Thoracic aorta (tissue), 2 donors: Measurements from ENCODE around the gene PAX5. TPM values are rescaled to one million over a fixed set of nuclear protein-coding genes. Genes with fewer than 3 reads are reported as not detected.

Source experiments
- ATAC-seq: fragments of 150-250 bp; one replicate; pipeline ENCODE4 v1.8.0; 2017; ENCODE audit warnings: low read depth; ENCODE audit not compliant: insufficient number of reproducible peaks, low FRiP score
- DNase-seq: peaks from one replicate; pipeline ENCODE4 v3.0.0-alpha.2; 2020; ENCODE audit warnings: low spot score
- H3K27ac ChIP-seq, 2 donors: fragments of 200-600 bp; sonication (generic); 1 replicate in 1 of 2; 2 replicates in 1 of 2; pipeline ENCODE4 v1.5.1; 2016; ENCODE audit warnings: mild to moderate bottlenecking in 2 of 2, moderate library complexity in 2 of 2
- H3K27me3 ChIP-seq: fragments of 200-600 bp; sonication (generic); replicated peaks from 2 replicates; pipeline ENCODE4 v1.6.0; 2016; ENCODE audit warnings: mild to moderate bottlenecking; ENCODE audit not compliant: insufficient read depth
- H3K36me3 ChIP-seq: fragments of 200-600 bp; sonication (generic); one replicate; pipeline ENCODE4 v1.5.1; 2016
- H3K4me1 ChIP-seq, 2 donors: fragments of 200-600 bp; sonication (generic); 1 replicate in 1 of 2; 2 replicates in 1 of 2; pipeline versions ENCODE4 v1.5.1 to v1.6.0; 2016; ENCODE audit warnings: low read depth in 2 of 2, mild to moderate bottlenecking in 1 of 2; ENCODE audit not compliant: control insufficient read depth in 1 of 2
- H3K4me3 ChIP-seq: fragments of 200-600 bp; sonication (generic); 2 replicates; pipeline ENCODE4 v1.5.1; 2016; ENCODE audit warnings: mild to moderate bottlenecking
- H3K9me3 ChIP-seq: fragments of 200-600 bp; sonication (generic); 2 replicates; pipeline ENCODE4 v1.5.1; 2016
- CTCF ChIP-seq: fragments of 200-600 bp; sonication (generic); IDR thresholded peaks from one replicate; pipeline ENCODE4 v1.5.1; 2019; ENCODE audit warnings: antibody characterized with exemption
- total RNA-seq, 2 donors: library from RNA; depleted of rRNA; stranded (reverse); fragments of >200 nt; gene quantifications; one replicate each; pipeline versions ENCODE4 v1.1.0 to v1.2.3, GENCODE V29; 2016

PAX5 gene
- total RNA-seq, 2 donors from 2014 or later: 0.21 TPM; not detected in 1

GRCh38 chr9:36985769-36986467 is 48.1 kb downstream of the PAX5 start:
- Histone ChIP-seq H3K27me3 (peaks cover 13% of the 10 kb centered on the region), H3K36me3 (no peaks in the 10 kb centered on the region), H3K4me3 (peak overlapping the region; percentile 27), H3K27ac (no peak overlapping the region), H3K4me1 (peaks cover 0 to 4% of the 10 kb centered on the region in 2 donors), H3K9me3 (no peaks in the 10 kb centered on the region)
- no peak for ATAC-seq
- no peak for TF ChIP-seq CTCF
- DNase-seq: no peak

DNA sequence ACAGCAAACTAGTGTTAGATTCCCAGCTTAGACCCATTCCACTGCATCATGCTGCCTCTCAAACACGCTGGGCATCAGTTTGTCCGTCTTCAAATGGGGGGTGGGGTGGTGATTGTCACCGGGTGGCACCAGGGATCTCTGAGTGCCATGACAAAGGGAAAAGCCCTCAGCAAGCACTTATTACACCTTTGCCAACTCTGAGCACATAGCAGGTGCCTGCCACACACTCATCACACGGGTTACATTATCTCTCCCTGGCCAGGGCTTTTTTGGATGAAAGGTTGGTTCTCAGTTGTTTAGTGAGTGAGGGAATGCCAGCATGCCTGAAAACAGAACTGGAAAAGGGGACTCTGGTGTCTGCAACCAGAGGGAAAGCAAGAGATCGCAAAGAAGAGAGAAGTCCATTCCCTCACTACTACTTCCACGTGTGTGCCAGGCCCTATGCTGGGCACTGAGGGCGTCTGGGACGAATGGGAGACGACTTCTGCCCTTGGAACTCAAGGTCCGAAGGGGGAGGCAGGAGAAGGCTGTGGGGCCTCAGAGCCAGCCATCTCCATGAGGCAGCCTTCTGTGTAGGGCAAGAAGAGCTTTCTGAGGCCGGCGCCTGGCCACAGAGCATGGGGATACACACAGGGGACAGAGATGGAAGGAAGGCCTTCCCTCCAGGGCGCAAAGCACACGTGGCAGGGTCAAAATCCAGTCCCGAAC is 48.9 kb downstream of the PAX5 start:
- no peak overlapping the region for H3K27ac ChIP-seq
- peaks cover 0 to 4% of the 10 kb centered on the region in 2 donors for H3K4me1 ChIP-seq
- no peaks in the 10 kb centered on the region for H3K9me3 ChIP-seq
- no peak for TF ChIP-seq CTCF
- peaks cover 13% of the 10 kb centered on the region for H3K27me3 ChIP-seq
- no peak for ATAC-seq
- no peaks in the 10 kb centered on the region for H3K36me3 ChIP-seq
- DNase-seq: no peak
- no peak overlapping the region for H3K4me3 ChIP-seq

DNA sequence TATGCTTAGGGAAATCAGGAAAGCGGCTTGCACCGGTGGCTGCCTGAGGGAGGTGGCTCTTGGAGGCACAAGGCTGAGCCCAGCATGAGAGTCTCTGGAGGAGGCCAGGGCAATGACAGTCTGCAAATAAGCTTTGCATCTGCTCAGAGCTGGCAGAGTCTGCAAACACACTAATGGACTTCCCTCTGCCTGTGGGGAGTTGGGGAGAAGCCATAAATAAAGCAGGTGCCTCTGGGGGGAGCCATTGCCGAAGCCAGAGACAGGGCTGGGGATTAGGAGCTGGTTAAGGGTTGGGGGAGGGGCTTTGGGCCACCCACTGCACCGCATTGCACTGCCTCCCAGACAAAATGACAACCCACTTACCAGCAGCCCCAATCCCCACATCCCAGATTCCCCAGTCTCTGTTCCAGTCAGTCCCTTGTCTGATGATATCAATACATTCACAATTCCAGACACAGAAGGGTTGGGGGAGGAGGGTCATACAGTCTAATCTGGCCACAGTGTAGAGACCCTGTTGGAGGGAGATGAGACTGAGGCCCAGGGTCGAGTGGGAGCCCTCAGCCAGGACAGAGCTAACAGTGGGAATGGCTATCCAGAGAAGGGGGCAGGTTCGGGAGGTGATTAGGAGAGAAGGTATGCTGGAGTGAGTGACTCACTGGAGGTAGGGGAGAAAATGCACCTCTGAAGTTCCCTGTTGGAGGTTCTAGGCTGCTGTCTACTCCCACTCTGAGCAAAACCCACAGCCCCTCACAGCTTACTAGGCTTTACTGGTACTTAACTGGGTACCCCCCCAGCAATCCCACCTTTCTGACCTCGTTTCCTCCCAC is 53.7 kb downstream of the PAX5 start:
- no peak for ATAC-seq
- no peaks in the 10 kb centered on the region for H3K4me1 ChIP-seq
- TF ChIP-seq CTCF: no peak
- H3K27me3 ChIP-seq: no peaks in the 10 kb centered on the region
- no peak overlapping the region for H3K4me3 ChIP-seq
- no peak overlapping the region for H3K27ac ChIP-seq
- no peak for DNase-seq
- no peaks in the 10 kb centered on the region for H3K9me3 ChIP-seq
- no peaks in the 10 kb centered on the region for H3K36me3 ChIP-seq

- ATAC-seq (no peak), DNase-seq (no peak)
- no peaks in the 10 kb centered on the region for H3K9me3 ChIP-seq
- H3K36me3 ChIP-seq: no peaks in the 10 kb centered on the region
- no peak overlapping the region for H3K27ac ChIP-seq
- TF ChIP-seq CTCF: no peak
- H3K4me3 ChIP-seq: no peak overlapping the region
- no peaks in the 10 kb centered on the region for H3K27me3 ChIP-seq
- no peaks in the 10 kb centered on the region for H3K4me1 ChIP-seq
These were observed 57.6 kb downstream of the PAX5 start for GRCh38 chr9:36976371-36977030.
